Activated CD4-positive, alpha-beta T cell treated with anti-CD3 and anti-CD28 coated beads, Interleukin-2, Interleukin-4, amounts not matched to agents 100 ng/mL and 50 ng/mL, durations not matched to agents 16 hours and 8 hours (primary cell): ENCODE measurements around the gene P2RX1.

Source experiments
- DNase-seq: peaks from one replicate; pipeline ENCODE4 v3.0.0-alpha.2; 2020; ENCODE audit warnings: low spot score

The P2RX1 gene

DNA sequence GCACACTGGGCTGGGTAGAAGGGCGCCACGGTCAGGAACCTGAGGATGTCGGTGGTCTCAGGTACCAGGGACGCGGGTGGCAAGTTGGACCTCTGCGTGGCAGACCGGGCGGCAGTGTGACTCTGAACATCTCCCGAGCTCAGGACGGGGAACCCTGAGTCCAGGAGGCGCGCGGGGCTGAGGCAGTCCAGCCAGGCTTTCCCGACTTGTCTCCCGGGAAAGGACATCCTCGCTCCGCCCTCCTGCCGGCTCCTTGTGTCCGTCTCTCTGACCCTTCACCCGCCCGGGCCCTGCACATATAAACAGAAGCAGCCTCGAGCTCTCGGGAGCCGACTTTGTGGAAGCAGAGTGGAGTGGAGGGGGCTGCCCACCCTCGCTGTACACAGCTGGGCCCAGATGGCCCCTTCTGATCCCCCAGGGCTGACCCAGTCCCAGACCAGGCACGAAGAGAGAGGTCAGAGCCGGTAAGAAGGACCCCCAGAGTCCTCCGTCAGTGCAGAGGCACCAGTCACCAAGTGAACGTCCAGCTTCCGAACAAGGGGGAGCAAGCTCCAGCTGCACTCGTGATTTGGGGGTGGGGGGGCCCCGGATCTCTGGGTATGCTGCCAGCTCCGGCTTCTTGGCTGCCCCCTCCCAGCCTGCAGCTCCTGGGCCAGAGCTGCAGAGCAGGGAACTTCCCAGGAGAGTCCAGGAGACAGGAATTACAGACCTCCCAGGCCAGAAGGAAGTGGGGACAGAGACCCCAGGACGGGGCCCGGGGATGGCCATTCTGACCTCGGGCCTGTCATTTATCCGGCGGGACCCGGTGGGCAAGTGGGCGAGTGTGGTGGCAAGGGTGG is 8.5 kb upstream of the P2RX1 start:
- no peak for DNase-seq

DNA sequence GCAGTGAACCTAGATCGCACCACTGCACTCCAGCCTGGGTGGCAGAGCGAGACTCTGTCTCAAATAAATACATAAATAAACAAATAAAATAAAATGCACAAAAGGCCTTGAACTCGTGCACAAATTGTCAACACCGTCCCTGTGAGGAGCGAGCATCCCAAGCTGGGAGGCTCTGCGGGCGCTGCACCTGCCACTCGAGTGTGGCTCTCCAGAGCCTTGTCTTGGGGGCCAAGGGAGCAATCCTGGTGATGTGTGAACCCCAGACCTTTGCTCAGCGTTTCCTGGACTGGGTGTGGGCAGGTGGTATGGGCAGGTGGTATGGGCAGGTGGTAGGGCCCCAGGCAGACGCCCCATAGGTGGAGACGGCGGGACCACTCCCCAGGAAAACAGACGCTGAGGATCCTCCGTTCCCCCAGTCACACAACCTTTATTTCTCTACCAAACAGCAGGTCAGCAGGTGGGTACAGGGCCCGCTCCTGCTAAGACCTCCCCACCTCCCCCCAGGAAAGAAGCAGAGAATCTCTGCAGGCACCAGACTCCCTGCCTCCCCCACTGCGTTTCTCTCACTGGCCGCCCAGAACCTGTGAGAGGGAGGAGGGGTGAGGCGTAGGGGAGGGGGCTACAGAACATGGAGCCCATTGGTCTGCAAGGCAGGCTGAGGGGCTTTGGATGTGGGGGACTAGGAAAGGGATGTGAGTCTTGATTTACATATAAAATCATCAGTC is 7.4 kb upstream of the P2RX1 start:
- DNase-seq, result no peak

DNA sequence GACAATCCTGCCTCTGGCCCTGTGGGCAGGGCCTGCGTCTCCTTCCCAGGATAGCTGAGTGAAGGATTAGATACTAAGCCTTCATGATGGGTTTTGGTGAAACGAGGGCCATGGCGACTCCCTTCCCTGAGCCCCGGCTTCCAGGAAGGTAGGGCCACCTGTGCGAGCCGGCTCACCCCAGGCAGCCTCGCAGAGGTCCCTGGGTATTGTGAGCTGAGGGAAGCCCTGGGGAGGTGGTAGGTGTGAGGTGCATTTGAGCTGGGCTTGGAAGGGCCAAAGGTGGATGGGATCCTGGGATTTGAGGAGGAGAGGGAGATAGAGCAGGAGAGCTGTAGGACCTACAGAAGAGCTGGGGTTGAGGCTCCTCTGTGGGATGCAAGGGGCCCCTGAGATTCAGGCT is 6.5 kb upstream of the P2RX1 start:
- DNase-seq, result no peak

DNA sequence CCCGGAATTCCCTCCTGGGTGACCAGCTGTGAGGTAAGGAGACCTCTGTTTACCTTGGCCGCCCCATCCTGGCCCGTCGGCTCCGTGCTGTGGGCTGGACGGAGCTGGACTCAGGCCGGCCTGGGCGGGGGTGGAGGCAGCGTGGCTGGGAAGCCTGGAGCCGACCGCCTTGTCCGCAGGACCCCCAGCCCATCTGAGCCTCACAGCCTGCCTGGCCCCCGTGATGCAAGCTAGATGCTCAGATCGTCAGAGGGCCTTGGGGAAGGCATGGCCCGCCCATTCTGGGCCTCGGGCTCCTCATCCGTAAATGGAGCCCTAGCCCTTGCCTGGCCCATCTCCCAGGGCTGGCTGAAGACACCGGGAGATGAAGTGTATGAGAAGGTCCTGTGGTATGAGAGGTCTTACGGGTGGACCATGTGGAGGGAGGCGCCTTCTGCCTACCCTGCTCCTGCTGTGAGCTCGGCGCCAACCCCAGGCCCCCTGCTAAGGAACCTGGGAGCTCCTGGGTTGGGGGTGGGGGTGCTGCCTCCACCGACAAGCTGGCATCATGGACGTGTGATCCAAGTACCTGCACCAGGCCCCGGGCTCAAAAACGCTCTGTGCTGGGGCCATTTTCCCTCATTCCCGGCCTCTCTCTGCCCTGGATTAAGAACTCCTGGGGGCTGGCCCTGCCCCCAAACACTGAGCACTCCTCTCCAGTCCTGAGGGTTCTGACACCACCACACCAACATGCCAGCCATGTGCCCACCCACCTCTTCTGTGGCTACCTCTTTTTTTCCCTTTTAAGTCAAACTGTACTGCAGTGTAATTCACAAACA is 5.4 kb upstream of the P2RX1 start:
- no peak for DNase-seq

DNA sequence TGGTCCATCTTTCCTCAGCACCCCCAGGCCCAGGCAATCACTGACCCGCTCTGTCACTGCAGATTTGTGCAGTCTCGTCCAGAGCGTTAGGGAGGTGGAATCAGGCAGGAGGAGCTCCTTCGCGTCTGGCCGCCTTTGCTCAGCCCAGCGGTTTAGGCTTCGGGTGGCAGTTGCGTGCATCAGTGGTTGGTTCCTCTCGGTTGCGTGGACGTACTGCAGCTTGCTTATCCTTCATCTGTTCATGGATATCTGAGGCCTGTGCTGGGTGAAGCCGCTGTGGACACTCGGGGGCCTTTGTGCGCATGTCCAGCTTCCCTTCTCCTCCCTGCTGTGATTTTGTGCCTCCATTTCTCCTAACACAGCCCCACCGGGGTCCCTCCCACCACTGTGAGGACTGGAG is 4.7 kb upstream of the P2RX1 start:
- DNase-seq, result no peak

DNA sequence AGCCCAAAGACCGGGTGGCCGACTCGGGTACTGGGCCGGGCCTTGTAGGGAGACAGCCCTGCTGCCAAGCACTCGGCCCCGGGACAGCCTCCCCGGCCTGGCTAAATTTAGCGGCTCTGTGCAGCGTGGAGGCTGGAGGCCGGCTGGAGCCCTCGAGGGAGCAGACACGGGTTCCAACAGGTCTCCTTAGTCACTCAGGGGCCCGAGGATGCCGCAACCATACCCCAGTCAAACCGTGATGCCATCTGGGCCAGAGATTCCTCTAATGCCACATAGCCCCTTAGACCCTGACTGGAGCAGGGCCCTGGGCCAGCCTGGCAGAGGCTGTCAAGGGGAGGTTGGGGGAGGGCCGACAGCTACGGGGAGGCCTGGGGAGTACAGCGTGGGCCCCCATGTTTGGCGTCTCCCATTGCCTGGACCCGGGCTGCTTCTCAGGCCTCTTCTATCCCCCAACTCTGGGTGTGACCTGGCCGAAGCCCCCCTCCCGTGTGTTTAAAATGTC is 2.9 kb upstream of the P2RX1 start:
- no peak for DNase-seq

DNA sequence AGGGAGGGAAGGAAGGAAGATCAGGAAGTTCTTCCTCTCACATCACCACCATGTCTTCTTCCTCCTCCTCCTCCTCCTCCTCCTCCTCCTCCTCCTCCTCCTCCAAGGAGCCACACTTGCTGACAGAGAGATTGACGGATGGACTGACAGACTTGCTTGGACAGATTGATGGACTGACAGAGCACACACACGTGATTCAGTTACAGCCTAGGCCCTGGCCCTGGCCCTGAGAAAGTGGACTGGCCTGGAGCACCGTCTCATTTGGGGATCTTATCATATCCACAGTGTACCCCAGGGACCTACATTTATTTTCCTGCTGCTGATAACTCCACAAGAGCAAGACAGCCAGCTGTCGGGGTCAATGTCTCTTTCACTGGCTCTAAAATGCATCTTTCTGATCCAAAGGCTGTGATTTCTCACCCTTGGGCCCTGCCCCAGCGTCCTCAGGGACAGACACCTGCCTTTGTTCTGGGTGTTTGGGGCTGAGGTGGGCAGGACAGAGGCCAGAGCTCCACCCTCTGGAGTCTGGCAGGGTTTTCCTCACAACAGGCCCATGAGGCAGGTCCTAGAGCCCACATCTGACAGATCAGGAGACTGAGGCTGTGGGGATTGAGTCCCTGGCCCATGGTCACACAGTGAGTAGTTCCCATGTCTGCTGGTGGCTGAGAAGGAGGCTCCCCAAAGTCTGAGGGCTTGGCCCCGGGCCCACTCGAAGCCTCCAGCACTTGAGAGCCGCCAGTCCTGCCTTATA is 2.3 kb upstream of the P2RX1 start:
- no peak for DNase-seq

DNA sequence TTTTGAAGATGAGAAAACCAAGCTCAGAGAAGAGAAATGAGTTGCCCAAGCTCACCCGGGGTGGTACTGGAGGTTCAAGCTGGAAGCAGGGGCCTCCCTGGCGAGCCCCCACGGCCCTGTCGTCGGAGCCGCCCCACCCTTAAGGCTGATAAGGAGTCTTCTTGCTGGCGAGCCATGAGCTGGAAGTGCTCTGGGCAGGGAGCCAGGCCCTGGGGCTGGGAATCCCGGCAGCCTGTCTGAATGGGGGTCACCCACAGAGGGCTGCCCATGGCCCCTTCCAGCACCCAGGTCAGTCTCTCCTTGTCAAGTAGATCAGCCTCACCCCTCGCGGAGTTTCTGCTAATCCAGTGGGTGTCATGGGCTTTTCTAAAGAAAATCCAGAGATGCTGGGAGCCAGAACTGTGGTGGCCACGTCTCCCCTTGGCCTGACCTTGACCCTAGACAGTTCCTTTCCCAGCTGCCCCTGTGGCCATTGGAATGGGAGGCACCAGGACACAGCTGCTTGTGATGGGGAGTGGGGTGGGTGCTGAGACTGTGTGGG is 1.2 kb upstream of the P2RX1 start:
- no peak for DNase-seq

DNA sequence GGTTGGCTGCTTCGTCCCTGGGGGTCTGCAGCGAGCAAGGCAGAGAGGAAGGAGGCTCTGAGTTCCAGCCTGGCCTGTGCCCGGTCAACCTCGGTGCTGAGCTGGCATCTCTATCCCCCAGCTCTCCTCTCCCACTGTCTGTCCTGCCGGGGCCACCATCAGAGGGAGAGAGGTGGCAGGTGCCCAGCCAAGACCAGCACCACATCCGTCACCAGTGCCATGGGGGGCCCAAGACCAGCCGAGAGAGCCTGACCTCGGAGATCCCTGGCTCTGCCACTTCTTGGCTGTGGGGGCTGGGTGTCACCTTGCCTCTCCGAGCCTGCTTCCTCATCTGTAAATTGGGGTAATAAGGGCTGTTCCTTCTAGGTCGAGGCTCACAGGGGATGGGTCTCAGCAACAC is 560 bp upstream of the P2RX1 start:
- no peak for DNase-seq

DNA sequence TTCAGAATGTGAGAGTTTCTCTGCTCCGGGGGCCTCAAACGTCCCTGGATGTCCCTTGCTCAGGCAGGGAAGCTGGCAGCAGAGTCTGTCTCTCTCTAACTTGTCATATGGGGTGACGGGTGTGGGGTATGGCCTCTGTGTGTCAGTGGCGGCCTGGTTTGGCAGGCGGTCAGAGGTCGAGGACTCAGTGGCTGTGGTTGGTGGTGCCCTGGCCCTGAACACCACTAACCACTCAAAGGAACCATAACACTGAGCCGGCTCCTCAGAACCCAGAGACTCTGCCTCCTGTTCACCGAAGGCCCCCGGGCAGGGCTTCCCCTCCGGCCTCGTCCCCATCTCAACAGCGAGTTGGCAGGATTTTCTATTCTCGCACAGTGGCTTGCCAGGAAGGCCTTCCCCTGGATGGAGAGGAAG is 677 bp downstream of the P2RX1 start:
- DNase-seq, result no peak

DNA sequence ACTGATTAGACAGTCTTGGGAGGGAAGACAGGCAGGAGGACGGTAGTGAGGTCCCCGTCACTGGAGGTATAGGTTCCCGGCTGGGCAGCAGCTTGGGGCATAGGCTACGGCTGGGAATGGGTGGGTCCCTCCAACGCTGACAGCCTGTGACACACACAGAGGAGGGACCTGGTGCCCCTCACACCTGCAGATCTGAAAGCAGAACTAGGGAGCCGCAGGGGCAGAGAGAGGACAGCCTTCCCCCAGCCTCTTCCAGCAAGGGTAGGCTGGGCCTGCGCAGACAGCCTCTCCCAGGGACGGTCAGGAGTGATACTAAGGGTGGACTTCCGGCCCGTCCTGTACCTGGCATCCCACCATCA is 2.0 kb downstream of the P2RX1 start:
- DNase-seq, result no peak

DNA sequence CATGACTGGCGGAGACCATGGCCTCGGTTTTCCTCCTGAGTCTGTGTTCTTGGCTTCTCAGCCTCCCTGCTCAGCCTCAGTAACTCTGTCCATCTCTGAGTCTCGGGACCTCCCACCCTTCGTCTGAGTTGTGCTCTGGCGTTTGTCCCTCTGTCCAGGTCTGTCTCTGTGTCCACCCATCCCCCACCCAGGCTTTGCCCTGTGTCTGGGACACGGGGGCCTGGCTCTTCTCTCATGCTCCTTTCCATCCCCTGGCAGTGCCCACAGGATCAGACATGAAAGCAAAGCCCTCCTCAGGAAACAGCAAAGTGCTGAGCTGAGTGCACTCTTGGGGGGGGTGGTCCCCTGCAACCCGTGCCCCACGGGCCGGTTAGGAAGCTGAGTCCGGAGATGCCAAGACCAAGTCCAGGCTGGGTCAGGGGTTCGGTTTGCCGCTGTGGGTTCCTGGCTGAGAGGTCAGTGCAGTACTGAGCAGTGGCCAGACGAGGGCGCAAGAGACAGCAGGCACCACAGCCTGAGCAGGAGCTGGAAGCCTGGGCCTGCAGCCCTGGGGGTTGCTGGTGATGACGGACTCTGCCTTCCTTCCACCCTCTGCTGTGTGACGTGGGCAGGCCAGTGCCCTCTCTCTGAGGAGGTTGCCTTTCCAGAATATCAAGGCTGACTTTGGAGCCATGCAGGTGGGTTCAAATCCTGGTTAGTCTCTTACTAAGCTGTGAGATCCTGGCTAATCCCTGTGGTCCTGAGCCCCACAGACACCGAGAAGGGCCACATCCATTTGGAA is 2.5 kb downstream of the P2RX1 start:
- peak; percentile 88 for DNase-seq

DNA sequence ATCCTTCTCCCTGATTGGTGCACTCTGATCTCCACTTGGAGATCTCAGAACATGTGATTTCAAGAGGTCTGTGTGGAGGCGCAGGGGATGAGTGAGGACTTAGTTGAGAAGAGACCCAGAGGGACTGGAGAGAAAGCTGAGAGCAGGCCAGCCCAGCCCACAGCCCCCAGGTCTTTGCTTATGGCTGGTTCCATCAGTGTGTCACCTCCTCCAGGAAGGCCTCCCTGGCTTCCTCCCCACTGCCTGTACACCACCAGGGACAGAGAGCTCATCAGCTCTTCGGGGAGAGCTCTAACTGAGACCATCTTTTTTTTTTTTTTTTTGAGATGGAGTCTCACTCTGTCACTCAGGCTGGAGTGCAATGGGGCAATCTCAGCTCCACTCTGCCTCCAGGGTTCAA is 3.4 kb downstream of the P2RX1 start:
- DNase-seq, result no peak

DNA sequence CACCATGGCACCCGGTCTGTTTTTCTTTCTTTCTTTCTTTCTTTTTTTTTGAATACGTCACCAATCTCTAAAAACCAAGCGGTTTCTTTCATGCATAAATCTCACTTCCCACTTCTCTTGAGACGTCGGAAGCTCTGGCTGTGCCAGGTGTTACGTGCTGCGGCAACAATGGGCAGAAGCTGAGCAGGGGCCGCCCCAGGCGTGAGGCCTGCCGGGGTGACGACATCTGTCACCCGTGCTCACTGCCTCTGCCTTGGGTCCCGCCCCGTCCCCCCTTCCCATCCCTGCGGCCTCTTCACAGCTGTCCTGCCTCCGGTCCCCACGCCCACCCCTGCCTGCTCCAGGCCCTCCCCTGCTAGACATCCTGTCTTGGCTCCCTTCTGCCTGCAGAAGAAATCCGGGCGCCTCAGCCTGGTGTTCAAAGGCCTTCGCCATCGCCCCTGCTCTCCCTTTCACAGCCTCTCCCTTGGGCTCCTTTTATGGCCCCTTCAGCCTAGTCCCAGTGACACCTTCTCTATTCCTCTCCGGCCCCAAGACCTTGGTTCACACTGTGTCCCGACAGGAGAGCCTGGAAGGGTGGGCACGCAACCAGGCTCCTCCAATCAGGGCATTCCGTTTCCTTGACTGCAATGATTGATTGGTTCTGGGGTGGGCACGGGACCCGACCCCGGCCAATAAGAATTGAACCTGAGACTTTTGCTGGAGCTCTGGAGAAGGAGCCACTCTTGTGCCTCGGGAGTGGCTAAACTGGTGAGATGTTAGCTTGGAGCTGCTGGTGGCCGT is 4.8 kb downstream of the P2RX1 start:
- DNase-seq, result peak; percentile 66

DNA sequence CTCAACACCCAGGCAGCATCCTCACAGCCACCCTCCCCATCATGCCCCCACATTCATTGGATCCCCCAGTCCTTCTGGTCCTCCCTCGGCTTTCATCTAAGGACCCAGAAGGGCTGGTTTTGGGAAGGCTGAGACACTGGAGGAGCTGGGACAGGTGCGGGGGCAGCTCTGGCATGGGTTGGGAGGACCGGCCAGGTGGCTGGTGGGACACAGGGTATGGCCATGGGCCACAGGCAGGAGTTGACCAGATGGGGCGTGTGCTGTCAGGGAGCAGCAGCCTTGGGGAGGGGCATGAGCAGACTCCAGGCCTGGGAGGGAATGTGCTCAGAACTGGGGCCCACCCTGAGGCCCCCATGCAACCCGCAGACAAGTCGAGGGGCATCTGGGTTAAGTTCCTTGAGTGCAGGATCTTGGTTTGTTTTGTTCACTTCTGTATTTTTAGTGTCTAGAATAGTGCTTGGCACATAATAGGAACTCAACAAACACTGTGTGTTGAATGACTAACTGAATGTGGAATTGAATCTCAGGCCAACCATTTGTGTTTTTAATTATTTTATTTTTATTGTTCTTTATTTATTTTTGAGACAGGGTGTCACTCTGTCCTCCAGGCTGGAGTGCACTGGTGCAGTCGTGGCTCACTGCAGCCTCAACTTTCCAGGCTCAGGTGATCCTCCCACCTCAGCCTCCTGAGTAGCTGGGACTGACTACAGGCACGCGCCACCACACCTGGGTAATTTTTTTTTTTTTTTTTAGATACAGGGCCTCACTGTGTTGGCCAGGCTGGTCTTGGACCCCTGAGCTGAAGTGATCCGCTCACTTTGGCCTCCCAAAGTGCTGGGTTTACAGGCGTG is 5.6 kb downstream of the P2RX1 start:
- DNase-seq, result no peak

DNA sequence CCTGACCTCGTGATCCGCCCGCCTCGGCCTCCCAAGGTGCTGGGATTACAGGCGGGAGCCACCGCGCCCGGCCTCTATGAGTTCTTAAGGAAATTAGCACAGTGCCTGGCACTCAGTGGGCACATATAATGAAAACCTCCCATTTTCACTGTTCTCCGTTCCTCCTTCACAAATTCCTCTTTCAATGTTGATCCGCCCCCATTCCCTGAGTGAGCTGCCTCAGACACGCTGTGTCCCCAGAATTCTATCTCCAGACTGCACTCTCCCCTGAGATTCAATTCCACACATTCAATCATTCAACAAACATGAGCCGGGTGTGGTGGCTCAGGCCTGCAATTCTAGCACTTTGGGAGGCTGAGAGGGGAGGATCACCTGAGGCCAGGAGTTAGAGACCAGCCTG is 7.0 kb downstream of the P2RX1 start:
- no peak for DNase-seq

DNA sequence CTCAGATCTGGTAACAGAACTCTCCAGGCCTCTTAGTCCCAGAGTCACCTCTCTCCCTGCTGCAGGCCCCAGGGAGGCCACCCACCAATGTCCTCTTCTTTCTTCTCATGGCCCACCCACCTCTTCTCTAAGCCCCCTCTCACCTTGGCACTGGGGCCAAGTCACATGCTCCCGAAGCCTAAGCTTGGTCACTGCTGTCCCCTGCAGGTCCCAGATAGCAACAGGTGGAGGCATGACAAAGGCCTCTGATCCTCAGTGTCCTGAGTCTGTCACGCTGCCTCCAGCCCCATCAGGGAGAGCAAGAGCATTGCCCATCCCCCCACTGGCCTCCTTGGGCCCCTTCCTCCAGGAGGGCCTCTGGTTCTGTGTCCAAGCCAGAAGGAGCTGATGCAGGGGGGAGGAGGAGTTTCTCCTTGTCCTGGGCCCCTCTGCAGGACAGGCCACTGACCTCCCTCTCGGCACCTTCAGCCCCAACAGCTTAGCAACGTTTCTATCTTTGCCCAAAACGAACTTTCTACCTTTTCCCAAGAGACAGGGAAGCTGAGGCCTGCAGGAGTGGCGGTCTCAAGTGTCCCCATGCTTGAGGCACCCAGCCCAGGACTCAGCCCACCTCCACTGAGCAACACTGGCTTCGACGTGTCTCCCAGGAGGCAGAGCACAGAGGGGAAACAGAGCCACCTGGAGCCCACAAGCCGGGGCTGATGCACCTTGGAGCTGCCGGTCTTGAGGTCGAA is 8.6 kb downstream of the P2RX1 start:
- DNase-seq, result no peak

DNA sequence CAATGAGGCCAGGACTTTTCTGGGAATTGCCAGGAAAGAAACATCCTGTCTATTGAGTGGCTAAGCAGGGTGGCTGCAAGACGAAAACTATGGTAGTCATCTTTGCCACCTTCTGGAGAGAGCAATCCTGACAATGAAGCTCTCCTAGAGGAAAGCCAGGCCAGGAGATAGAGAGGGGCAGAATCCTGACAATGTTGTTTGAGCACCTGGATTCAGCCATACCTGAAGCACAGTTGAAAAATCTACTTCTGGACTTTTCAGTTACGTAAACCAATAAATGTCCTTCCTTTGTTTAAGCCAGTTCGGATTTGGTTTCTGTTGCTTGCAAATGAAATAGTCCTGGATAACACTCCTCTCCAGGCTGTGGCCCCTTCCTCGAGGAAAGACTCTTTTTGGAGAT is 9.4 kb downstream of the P2RX1 start:
- no peak for DNase-seq
